GM10266 (cell line): ENCODE results near the gene SLC35F3.
"Not testable (repeated sequence)": the region's sequence is repeated elsewhere in the genome, so short reads cannot be mapped to it uniquely, and the experiment has no call there.

Experiments used
- DNase-seq: peaks from one replicate; pipeline ENCODE4 v3.0.0; 2012; ENCODE audit errors: extremely low spot score
- CTCF ChIP-seq: IDR thresholded peaks from 2 replicates; pipeline ENCODE4 v1.5.1; 2012; ENCODE audit warnings: mild to moderate bottlenecking, low read depth; ENCODE audit not compliant: control insufficient read depth, insufficient read depth; ENCODE audit errors: missing control alignments

SLC35F3 gene

DNA sequence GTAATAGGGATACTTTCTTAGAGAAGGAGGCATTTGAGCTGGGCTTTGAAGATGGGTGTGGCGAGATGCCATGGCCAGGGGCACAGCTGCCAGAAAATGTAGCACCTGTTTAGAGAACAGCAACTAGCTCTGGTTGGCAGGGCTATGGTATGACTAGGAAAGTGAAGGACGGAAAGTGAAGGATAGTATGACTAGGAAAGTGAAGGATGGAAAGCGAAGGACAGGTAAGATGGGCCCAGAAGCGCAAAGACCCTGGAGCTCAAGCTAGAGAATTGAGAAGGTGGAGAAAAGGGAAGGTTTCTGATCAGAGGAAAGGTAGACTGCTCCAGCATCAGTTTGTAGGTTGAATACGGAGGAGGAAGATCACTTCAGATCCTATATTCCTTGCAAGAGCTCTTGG, 205.4 kb downstream of the SLC35F3 start:
- no peak for DNase-seq
- TF ChIP-seq CTCF = no peak

- no peak for DNase-seq
- peak; percentile 25 for TF ChIP-seq CTCF
Measured at GRCh38 chr1:234111458-234112142, 207.1 kb downstream of the SLC35F3 start.

DNA sequence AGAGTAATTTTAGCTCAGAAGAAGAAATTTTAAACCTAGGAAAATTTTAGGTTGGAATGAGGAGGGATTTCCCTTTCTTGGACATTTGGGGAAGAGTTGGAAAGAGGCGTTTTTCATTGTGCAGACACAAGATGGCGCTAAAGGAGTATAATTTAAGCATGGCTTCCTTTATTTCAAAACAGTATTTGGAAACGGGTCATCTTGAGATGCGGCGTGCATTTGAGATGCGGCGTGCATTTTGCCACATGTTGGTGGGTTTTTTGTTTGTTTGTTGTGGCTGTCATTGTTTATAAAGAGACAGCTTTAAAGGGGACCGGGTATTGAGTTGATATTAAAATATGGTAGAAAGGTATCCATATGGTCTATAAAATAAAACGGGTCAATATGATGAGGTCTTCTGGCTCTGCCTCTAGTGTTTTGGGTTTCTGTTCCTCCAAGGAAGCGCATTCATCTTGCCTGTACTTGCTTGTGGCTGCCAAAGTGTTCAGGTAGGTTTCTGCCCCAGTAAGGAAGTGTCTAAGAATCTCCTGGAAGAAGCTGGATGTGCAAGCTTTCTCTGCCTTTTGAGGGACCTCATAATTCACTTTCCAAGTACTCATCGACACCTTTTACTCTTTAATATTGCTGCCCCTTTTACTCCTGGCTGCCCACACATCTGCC, 210.3 kb downstream of the SLC35F3 start:
- peak; percentile 38 for DNase-seq
- peak; percentile 61 for TF ChIP-seq CTCF

- no peak for TF ChIP-seq CTCF
- DNase-seq = no peak
Measured at GRCh38 chr1:234118911-234119310, 214.4 kb downstream of the SLC35F3 start.

- TF ChIP-seq CTCF = no peak
- no peak for DNase-seq
Measured at GRCh38 chr1:234119431-234119830, 215.0 kb downstream of the SLC35F3 start.

DNA sequence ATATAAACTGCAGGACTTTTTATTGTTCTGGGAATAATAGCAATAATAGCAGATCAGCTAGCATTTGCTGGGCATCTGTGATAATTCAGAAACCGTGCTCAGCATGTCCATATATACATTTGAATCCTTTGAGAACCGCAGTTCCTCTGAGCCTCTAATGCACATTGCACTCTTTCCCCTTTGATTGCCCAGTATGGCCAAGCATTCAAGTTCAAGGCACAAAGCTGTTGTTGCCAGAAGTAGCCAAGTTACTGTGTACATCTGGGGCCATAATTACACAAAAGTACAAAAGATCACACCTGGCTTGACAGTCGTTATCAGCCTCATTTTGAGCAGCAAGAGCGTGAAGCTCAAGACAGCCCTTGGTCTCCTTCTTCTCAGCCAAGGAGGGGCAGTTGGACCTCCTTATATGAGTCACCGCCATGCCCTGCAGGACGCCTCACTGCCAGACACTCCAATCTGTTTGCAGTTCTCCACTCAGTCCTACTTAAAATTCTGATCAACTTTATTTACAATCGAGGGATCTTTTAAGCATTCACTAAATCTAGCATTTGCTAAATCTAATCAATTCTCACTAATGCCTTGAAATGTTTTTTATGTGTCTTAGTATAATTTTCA, 216.0 kb downstream of the SLC35F3 start:
- no peak for DNase-seq
- TF ChIP-seq CTCF = no peak

DNA sequence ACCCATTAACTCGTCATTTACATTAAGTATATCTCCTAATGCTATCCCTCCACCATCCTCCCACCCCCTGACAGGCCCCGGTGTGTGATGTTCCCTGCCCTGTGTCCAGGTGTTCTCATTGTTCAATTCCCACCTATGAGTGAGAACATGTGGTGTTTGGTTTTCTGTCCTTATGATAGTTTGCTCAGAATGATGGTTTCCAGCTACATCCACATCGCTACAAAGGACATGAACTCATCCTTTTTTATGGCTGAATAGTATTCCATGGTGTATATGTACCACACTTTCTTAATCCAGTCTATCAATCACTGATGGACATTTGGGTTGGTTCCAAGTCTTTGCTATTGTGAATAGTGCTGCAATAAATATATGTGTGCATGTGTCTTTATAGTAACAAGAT, 217.2 kb downstream of the SLC35F3 start:
- DNase-seq = not testable (repeated sequence)

- DNase-seq = not testable (repeated sequence)
Measured at GRCh38 chr1:234122571-234122970, 218.1 kb downstream of the SLC35F3 start.
